Right kidney (tissue), 1 donor: ENCODE data around the gene CENPL.

Source experiments
- DNase-seq: peaks from one replicate; pipeline ENCODE4 v3.0.0-alpha.2; 2016

Gene CENPL

DNA sequence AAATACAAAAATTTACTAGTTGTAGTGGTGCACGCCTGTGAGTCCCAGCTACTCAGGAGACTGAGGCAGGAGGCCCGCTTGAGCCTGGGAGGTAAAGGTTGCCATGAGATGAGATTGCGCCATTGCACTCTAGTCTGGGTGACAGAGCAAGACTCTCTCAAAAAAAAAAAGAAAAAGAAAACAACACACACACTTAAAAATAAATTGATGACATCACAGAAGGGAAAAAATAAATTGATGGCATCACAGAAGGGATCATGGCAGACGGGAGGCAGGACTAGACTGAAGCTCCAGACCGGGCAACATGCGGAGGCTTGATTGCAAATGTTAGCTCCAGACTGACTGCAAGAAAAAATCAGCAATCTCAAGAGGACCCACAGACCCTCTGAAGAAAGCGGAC is 66.6 kb downstream of the CENPL start:
- DNase-seq: no peak

DNA sequence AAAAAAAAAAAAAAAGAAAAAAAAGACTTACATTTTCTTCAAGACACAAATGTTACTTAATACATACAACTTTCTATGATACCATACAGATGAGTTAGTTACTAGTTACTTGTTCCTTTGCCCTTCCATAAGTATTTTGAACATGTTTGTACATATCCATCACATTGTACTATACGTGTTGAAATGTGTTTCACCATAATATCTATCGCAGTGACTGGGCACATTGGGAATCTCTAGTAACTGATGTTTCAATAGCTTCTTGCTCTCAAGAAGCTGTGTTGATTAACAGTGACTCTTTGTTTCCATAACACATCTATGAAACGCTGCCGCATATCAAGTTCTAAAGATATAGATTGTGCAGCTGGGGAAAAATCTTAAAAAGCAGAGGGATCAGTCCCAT is 67.0 kb downstream of the CENPL start:
- no peak for DNase-seq

DNA sequence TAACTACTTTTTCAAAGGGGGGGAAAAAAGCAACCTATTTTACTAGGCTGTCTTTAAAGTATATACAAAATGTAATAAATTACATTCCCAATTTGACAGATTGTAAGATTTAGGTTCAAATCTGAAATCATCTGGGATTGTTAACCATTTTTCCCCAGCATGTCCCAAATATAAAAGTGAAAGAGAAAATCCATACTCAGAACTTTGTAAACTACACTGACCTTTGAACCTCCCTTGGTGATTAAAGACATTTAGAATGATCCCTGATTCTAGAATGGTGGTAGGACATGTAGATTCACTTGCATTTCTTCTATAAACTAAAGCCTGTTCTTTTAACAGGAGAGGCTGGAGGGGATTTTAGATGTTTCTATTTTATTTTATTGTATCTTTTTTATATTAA is 70.9 kb downstream of the CENPL start:
- DNase-seq: no peak
